HG03095 (cell line): ENCODE data around the gene MYOCD.

Source experiments
- ATAC-seq: cut with Tn5 transposase; IDR thresholded peaks from one replicate; pipeline ENCODE4 v1.9.1; 2021; ENCODE audit warnings: moderate library complexity; ENCODE audit not compliant: unreplicated experiment

MYOCD gene

GRCh38 chr17:12743046-12743445 lies 77.4 kb downstream of the MYOCD start:
- ATAC-seq: no peak

- ATAC-seq: no peak
These were observed 78.6 kb downstream of the MYOCD start for GRCh38 chr17:12744298-12744697.

- ATAC-seq: no peak
These were observed 79.1 kb downstream of the MYOCD start for GRCh38 chr17:12744786-12745185.

GRCh38 chr17:12745486-12745885 lies 79.8 kb downstream of the MYOCD start:
- no peak for ATAC-seq

- ATAC-seq: no peak
These were observed 91.1 kb downstream of the MYOCD start for GRCh38 chr17:12756786-12757185.

GRCh38 chr17:12759090-12759489 lies 93.4 kb downstream of the MYOCD start:
- ATAC-seq: no peak

GRCh38 chr17:12765548-12765947 lies 99.9 kb downstream of the MYOCD start:
- ATAC-seq: no peak

- ATAC-seq: no peak
These were observed 102.6 kb downstream of the MYOCD start for GRCh38 chr17:12768255-12768654.

GRCh38 chr17:12769981-12770380 lies 104.3 kb downstream of the MYOCD start:
- no peak for ATAC-seq

GRCh38 chr17:12773153-12773552 lies 107.5 kb downstream of the MYOCD start:
- no peak for ATAC-seq

- peak; percentile 84 for ATAC-seq
These were observed 123.4 kb downstream of the MYOCD start for GRCh38 chr17:12789075-12789480.

GRCh38 chr17:12789481-12790248 lies 124.0 kb downstream of the MYOCD start, which contains the start of gene ARHGAP44:
Gene ARHGAP44, plus strand, starts transcription at chr17:12789498. Its CDS starts 341 bp downstream, at chr17:12789839.
- ATAC-seq: peak; percentile 66

- no peak for ATAC-seq
These were observed 124.8 kb downstream of the MYOCD start for GRCh38 chr17:12790249-12791106.

GRCh38 chr17:12794919-12795532 lies 129.3 kb downstream of the MYOCD start:
- ATAC-seq: no peak

- ATAC-seq: no peak
These were observed 135.2 kb downstream of the MYOCD start for GRCh38 chr17:12800855-12801365.

- no peak for ATAC-seq
These were observed 140.9 kb downstream of the MYOCD start for GRCh38 chr17:12806630-12807029.

- no peak for ATAC-seq
These were observed 143.0 kb downstream of the MYOCD start for GRCh38 chr17:12808723-12809122.

GRCh38 chr17:12812877-12813276 lies 147.2 kb downstream of the MYOCD start:
- ATAC-seq: no peak

GRCh38 chr17:12813664-12814063 lies 148.0 kb downstream of the MYOCD start:
- no peak for ATAC-seq

- no peak for ATAC-seq
These were observed 149.0 kb downstream of the MYOCD start for GRCh38 chr17:12814718-12815117.

- peak; percentile 99 for ATAC-seq
These were observed 150.0 kb downstream of the MYOCD start for GRCh38 chr17:12815642-12816141.
